GM23338 (cell line): Measurements from ENCODE around the gene SLC8A1. TPM values are rescaled to one million over a fixed set of nuclear protein-coding genes. Genes with fewer than 3 reads are reported as not detected.

Experiments
- ATAC-seq: fragments of 200-7000 bp; cut with Tn5 transposase; 3 replicates; pipeline ENCODE4 v1.9.1; 2020
- DNase-seq: peaks from one replicate; pipeline ENCODE4 v3.0.0-alpha.2; 2015; ENCODE audit warnings: low spot score
- H2AFZ ChIP-seq: fragments of 200-600 bp; sonication (generic); 2 replicates; pipeline ENCODE4 v1.8.0; 2016; ENCODE audit warnings: antibody characterized with exemption, mild to moderate bottlenecking, moderate library complexity
- H3F3A ChIP-seq: fragments of 200-600 bp; sonication (generic); replicated peaks from 2 replicates; pipeline ENCODE4 v1.8.0; 2017; ENCODE audit warnings: antibody characterized with exemption, mixed run types, low read depth
- H3K27ac ChIP-seq: fragments of 200-600 bp; sonication (generic); 2 replicates; pipeline ENCODE4 v1.6.1; 2016; ENCODE audit warnings: low read depth
- H3K27me3 ChIP-seq: fragments of 200-600 bp; sonication (generic); 2 replicates; pipeline ENCODE4 v1.8.0; 2016; ENCODE audit warnings: mild to moderate bottlenecking, mixed run types, moderate library complexity; ENCODE audit not compliant: insufficient read depth
- H3K36me3 ChIP-seq: fragments of 200-600 bp; sonication (generic); 2 replicates; pipeline ENCODE4 v1.8.0; 2016; ENCODE audit warnings: mild to moderate bottlenecking; ENCODE audit not compliant: insufficient read depth
- H3K4me1 ChIP-seq: fragments of 200-600 bp; sonication (generic); 2 replicates; pipeline ENCODE4 v1.8.0; 2016; ENCODE audit warnings: mild to moderate bottlenecking, moderate library complexity; ENCODE audit not compliant: insufficient read depth
- H3K4me2 ChIP-seq: fragments of 200-600 bp; sonication (generic); 2 replicates; pipeline ENCODE4 v1.7.1; 2017; ENCODE audit warnings: mixed run types
- H3K4me3 ChIP-seq: fragments of 200-600 bp; sonication (generic); 2 replicates; pipeline ENCODE4 v1.6.1; 2016; ENCODE audit warnings: mixed run types
- H3K79me2 ChIP-seq: fragments of 200-600 bp; sonication (generic); replicated peaks from 2 replicates; pipeline ENCODE4 v1.8.0; 2017; ENCODE audit warnings: mild to moderate bottlenecking; ENCODE audit not compliant: insufficient read depth
- H3K9me2 ChIP-seq: fragments of 200-600 bp; sonication (generic); 2 replicates; pipeline ENCODE4 v1.8.0; 2017; ENCODE audit not compliant: insufficient read depth
- H4K20me1 ChIP-seq: fragments of 200-600 bp; sonication (generic); replicated peaks from 2 replicates; pipeline ENCODE4 v1.8.0; 2017; ENCODE audit warnings: mild to moderate bottlenecking; ENCODE audit not compliant: insufficient read depth
- H3K27ac Mint-ChIP-seq: 2 replicates; pipeline ENCODE4 v1.8.0; 2020; ENCODE audit warnings: inconsistent platforms, mild to moderate bottlenecking, moderate library complexity, mixed read lengths
- H3K27me3 Mint-ChIP-seq: 3 replicates; pipeline ENCODE4 v1.8.0; 2022; ENCODE audit warnings: low read depth, mild to moderate bottlenecking, moderate library complexity, mixed read lengths, inconsistent platforms; ENCODE audit not compliant: insufficient read depth, poor library complexity
- H3K36me3 Mint-ChIP-seq: 3 replicates; pipeline ENCODE4 v1.8.0; 2021; ENCODE audit warnings: low read depth, mild to moderate bottlenecking, inconsistent platforms, moderate library complexity, mixed read lengths
- H3K4me1 Mint-ChIP-seq: 3 replicates; pipeline ENCODE4 v1.8.0; 2020; ENCODE audit warnings: mild to moderate bottlenecking, inconsistent platforms, mixed read lengths
- H3K4me3 Mint-ChIP-seq: 3 replicates; pipeline ENCODE4 v1.8.0; 2021; ENCODE audit warnings: moderate library complexity, mild to moderate bottlenecking, inconsistent platforms, mixed read lengths
- H3K9me3 Mint-ChIP-seq: 3 replicates; pipeline ENCODE4 v1.8.0; 2020; ENCODE audit warnings: moderate library complexity, mild to moderate bottlenecking, inconsistent platforms, mixed read lengths
- CREB1 ChIP-seq: fragments of 250-450 bp; sonication (Bioruptor Pico); IDR thresholded peaks from 2 replicates; pipeline ENCODE4 v1.5.0; 2020; ENCODE audit warnings: low read depth, mild to moderate bottlenecking, moderate library complexity
- CTCF ChIP-seq, 2 experiments: fragments of 200-600 bp in 1 of 2; sonication (generic) in 1 of 2; conservative IDR thresholded peaks; 2 replicates each; pipeline versions ENCODE4 v1.5.1 to v1.6.1; 2016 to 2017; ENCODE audit warnings: antibody characterized with exemption in 2 of 2, low read depth in 2 of 2, mild to moderate bottlenecking in 2 of 2, moderate library complexity in 1 of 2
- ETS1 ChIP-seq: IDR thresholded peaks from 2 replicates; pipeline ENCODE4 v1.6.1; 2016; ENCODE audit warnings: antibody characterized with exemption
- EZH2 ChIP-seq: fragments of 200-600 bp; sonication (generic); IDR thresholded peaks from one replicate; pipeline ENCODE4 v1.8.0; 2017; ENCODE audit warnings: antibody characterized with exemption, mild to moderate bottlenecking, low read depth; ENCODE audit not compliant: unreplicated experiment
- EZH2phosphoT487 ChIP-seq: fragments of 200-600 bp; sonication (generic); IDR thresholded peaks from one replicate; pipeline ENCODE4 v1.8.1; 2018; ENCODE audit warnings: antibody characterized with exemption; ENCODE audit not compliant: unreplicated experiment
- JUNB ChIP-seq: IDR thresholded peaks from one replicate; pipeline ENCODE4 v1.6.1; 2016; ENCODE audit warnings: antibody characterized with exemption; ENCODE audit not compliant: unreplicated experiment
- NANOG ChIP-seq: IDR thresholded peaks from 2 replicates; pipeline ENCODE4 v1.6.1; 2016; ENCODE audit warnings: antibody characterized with exemption, borderline replicate concordance
- POLR2AphosphoS5 ChIP-seq: IDR thresholded peaks from 2 replicates; pipeline ENCODE4 v1.6.1; 2016; ENCODE audit warnings: antibody characterized with exemption, low read depth
- REST ChIP-seq: IDR thresholded peaks from one replicate; pipeline ENCODE4 v1.6.1; 2018; ENCODE audit warnings: antibody characterized with exemption; ENCODE audit not compliant: unreplicated experiment
- STAT1 ChIP-seq: IDR thresholded peaks from one replicate; pipeline ENCODE4 v1.6.1; 2016; ENCODE audit warnings: antibody characterized with exemption; ENCODE audit not compliant: unreplicated experiment
- ZNF114 ChIP-seq: fragments of 250-450 bp; sonication (Bioruptor Pico); IDR thresholded peaks from 2 replicates; pipeline ENCODE4 v1.5.0; 2020; ENCODE audit warnings: mild to moderate bottlenecking, moderate library complexity
- ZNF331 ChIP-seq: fragments of 250-450 bp; sonication (Bioruptor Pico); IDR thresholded peaks from 2 replicates; pipeline ENCODE4 v1.5.0; 2020; ENCODE audit warnings: low read depth, mild to moderate bottlenecking, moderate library complexity
- ZNF462 ChIP-seq: fragments of 250-450 bp; sonication (Bioruptor Pico); IDR thresholded peaks from 2 replicates; pipeline ENCODE4 v1.5.0; 2020; ENCODE audit warnings: mild to moderate bottlenecking, moderate library complexity
- polyA plus RNA-seq: library from polyadenylated mRNA; unstranded; fragments of >200 nt; fragmentation: Nextera tagmentation; extraction: Ambion mirVana; gene quantifications from 2 replicates; pipeline ENCODE4 v1.2.1, GENCODE V29; 2016
- total RNA-seq: library from RNA; depleted of rRNA; stranded (reverse); fragments of >200 nt; shearing (Covaris generic); gene quantifications from 2 replicates; pipeline ENCODE4 v1.2.3, GENCODE V29; 2014

The SLC8A1 gene
- total and polyA plus RNA-seq, 2 experiments from 2014 or later = 2.5 to 3.3 TPM

GRCh38 chr2:40169430-40169829 lies 282.5 kb downstream of the SLC8A1 start:
- no peaks in the 10 kb centered on the region for H3F3A ChIP-seq

More at GRCh38 chr2:40169430-40169829, 282.5 kb downstream of the SLC8A1 start:
- H3K27ac Mint-ChIP-seq = no peak overlapping the region
- peaks cover 1% of the 10 kb centered on the region for H3K27me3 Mint-ChIP-seq
- no peaks in the 10 kb centered on the region for H3K36me3 ChIP-seq
- H3K27ac ChIP-seq = no peak overlapping the region
- DNase-seq (no peak), ATAC-seq (no peak)
- H3K36me3 Mint-ChIP-seq = no peaks in the 10 kb centered on the region
- peaks cover 8% of the 10 kb centered on the region for H3K9me2 ChIP-seq
- no peak overlapping the region for H3K4me3 Mint-ChIP-seq
- no peaks in the 10 kb centered on the region for H4K20me1 ChIP-seq
- no peaks in the 10 kb centered on the region for H3K4me1 Mint-ChIP-seq
- no peaks in the 10 kb centered on the region for H3K4me1 ChIP-seq
- no peak overlapping the region for H3K4me3 ChIP-seq
- H3K79me2 ChIP-seq = no peaks in the 10 kb centered on the region
- H3K27me3 ChIP-seq = no peaks in the 10 kb centered on the region
- H3K9me3 Mint-ChIP-seq = no peaks in the 10 kb centered on the region
- H3K4me2 ChIP-seq = no peak overlapping the region
- TF ChIP-seq EZH2 (no peak), POLR2AphosphoS5 (no peak), CTCF (conservative IDR thresholded peaks at IDR 0.05; ENCODE audit: low read depth in 2 of 2) (no peak), ZNF114 (CRISPR knock-in tag) (no peak), STAT1 (no peak), REST (no peak), JUNB (no peak), EZH2phosphoT487 (no peak), ZNF331 (CRISPR knock-in tag) (no peak), ZNF462 (CRISPR knock-in tag) (no peak), CREB1 (CRISPR knock-in tag) (no peak), ETS1 (no peak), NANOG (no peak)
- no peak overlapping the region for H2AFZ ChIP-seq
